ENCODE measurements around the gene ATP10D. TPM values are rescaled to one million over a fixed set of nuclear protein-coding genes. Genes with fewer than 3 reads are reported as not detected.

The ATP10D gene
- total RNA-seq, 2 donors from 2014 or later = 54.2 to 96.1 TPM

- Histone ChIP-seq H3K9me3 (peaks cover 3% of the 10 kb centered on the region), H3K4me1 (ENCODE audit: control insufficient read depth in 1 of 2, low read depth in 2 of 2) (peaks cover 22 to 32% of the 10 kb centered on the region in 2 donors), H3K27me3 (replicated peaks; ENCODE audit: insufficient read depth) (no peaks in the 10 kb centered on the region), H3K36me3 (peaks cover 13% of the 10 kb centered on the region), H3K27ac (no peak overlapping the region), H3K4me3 (no peak overlapping the region)
- TF ChIP-seq CTCF (IDR thresholded peaks at IDR 0.05) = no peak
- DNase-seq (ENCODE audit: low spot score) = no peak
- no peak for ATAC-seq (ENCODE audit: insufficient number of reproducible peaks, low FRiP score, low read depth)
These were observed 48.7 kb downstream of the ATP10D start for GRCh38 chr4:47533689-47534347.

GRCh38 chr4:47534772-47535171 lies 49.7 kb downstream of the ATP10D start:
- ATAC-seq (ENCODE audit: insufficient number of reproducible peaks, low FRiP score, low read depth) = no peak
- Histone ChIP-seq H3K27ac (no peak overlapping the region), H3K4me3 (no peak overlapping the region), H3K36me3 (peaks cover 13% of the 10 kb centered on the region), H3K4me1 (ENCODE audit: control insufficient read depth in 1 of 2, low read depth in 2 of 2) (peaks cover 22 to 32% of the 10 kb centered on the region in 2 donors), H3K27me3 (replicated peaks; ENCODE audit: insufficient read depth) (no peaks in the 10 kb centered on the region), H3K9me3 (no peaks in the 10 kb centered on the region)
- no peak for DNase-seq (ENCODE audit: low spot score)
- TF ChIP-seq CTCF (IDR thresholded peaks at IDR 0.05) = no peak

- no peaks in the 10 kb centered on the region for H3K9me3 ChIP-seq
- H3K27me3 ChIP-seq (replicated peaks; ENCODE audit: insufficient read depth) = no peaks in the 10 kb centered on the region
- peaks cover 19 to 29% of the 10 kb centered on the region in 2 donors for H3K4me1 ChIP-seq (ENCODE audit: control insufficient read depth in 1 of 2, low read depth in 2 of 2)
- ATAC-seq (ENCODE audit: insufficient number of reproducible peaks, low FRiP score, low read depth) = no peak
- H3K27ac ChIP-seq = no peak overlapping the region
- DNase-seq (ENCODE audit: low spot score) = no peak
- H3K4me3 ChIP-seq = no peak overlapping the region
- peaks cover 13% of the 10 kb centered on the region for H3K36me3 ChIP-seq
- TF ChIP-seq CTCF (IDR thresholded peaks at IDR 0.05) = no peak
These were observed 50.6 kb downstream of the ATP10D start for GRCh38 chr4:47535567-47536147.

GRCh38 chr4:47536966-47537365 lies 51.9 kb downstream of the ATP10D start:
- Histone ChIP-seq H3K36me3 (peaks cover 13% of the 10 kb centered on the region), H3K4me1 (ENCODE audit: control insufficient read depth in 1 of 2, low read depth in 2 of 2) (peaks cover 8 to 16% of the 10 kb centered on the region in 2 donors), H3K9me3 (no peaks in the 10 kb centered on the region), H3K27me3 (replicated peaks; ENCODE audit: insufficient read depth) (no peaks in the 10 kb centered on the region), H3K4me3 (no peak overlapping the region), H3K27ac (no peak overlapping the region)
- DNase-seq (ENCODE audit: low spot score) = no peak
- ATAC-seq (ENCODE audit: insufficient number of reproducible peaks, low FRiP score, low read depth) = no peak
- no peak for TF ChIP-seq CTCF (IDR thresholded peaks at IDR 0.05)

- Histone ChIP-seq H3K36me3 (peaks cover 13% of the 10 kb centered on the region), H3K27ac (no peak overlapping the region), H3K9me3 (no peaks in the 10 kb centered on the region), H3K4me3 (no peak overlapping the region), H3K4me1 (ENCODE audit: control insufficient read depth in 1 of 2, low read depth in 2 of 2) (peaks cover 0 to 3% of the 10 kb centered on the region in 2 donors), H3K27me3 (replicated peaks; ENCODE audit: insufficient read depth) (no peaks in the 10 kb centered on the region)
- DNase-seq (ENCODE audit: low spot score) (no peak), ATAC-seq (ENCODE audit: insufficient number of reproducible peaks, low FRiP score, low read depth) (no peak)
- TF ChIP-seq CTCF (IDR thresholded peaks at IDR 0.05) = no peak
These were observed 53.2 kb downstream of the ATP10D start for GRCh38 chr4:47538111-47538824.

Measured in thoracic aorta (tissue), 2 donors.